Esophagus (tissue), 2 donors: ENCODE data around the gene SSH2. TPM values are rescaled to one million over a fixed set of nuclear protein-coding genes. Genes with fewer than 3 reads are reported as not detected.
A peak's percentile ranks its signal among the peaks of the same experiment; 100 is the strongest.

Source experiments
- H3K27ac ChIP-seq, 2 donors: one replicate each; pipeline ENCODE4 v1.5.1; 2013; ENCODE audit warnings: low read depth in 2 of 2, mild to moderate bottlenecking in 2 of 2, inconsistent platforms in 1 of 2, low read length in 1 of 2, moderate library complexity in 1 of 2
- H3K27me3 ChIP-seq, 2 donors: one replicate each; pipeline ENCODE4 v1.6.1; 2013; ENCODE audit warnings: low read length in 2 of 2, control low read depth in 1 of 2, mild to moderate bottlenecking in 1 of 2; ENCODE audit not compliant: insufficient read depth in 2 of 2, control insufficient read depth in 1 of 2
- H3K36me3 ChIP-seq, 2 donors: one replicate each; pipeline ENCODE4 v1.6.1; 2013; ENCODE audit warnings: low read length in 1 of 2; ENCODE audit not compliant: control insufficient read depth in 2 of 2, insufficient read depth in 2 of 2
- H3K4me1 ChIP-seq, 2 donors: one replicate each; pipeline ENCODE4 v1.6.1; 2013; ENCODE audit warnings: low read length in 1 of 2; ENCODE audit not compliant: control insufficient read depth in 2 of 2, insufficient read depth in 2 of 2
- H3K4me3 ChIP-seq, 2 donors: one replicate each; pipeline ENCODE4 v1.5.1; 2013; ENCODE audit warnings: low read length in 2 of 2, mild to moderate bottlenecking in 2 of 2, low read depth in 1 of 2, moderate library complexity in 1 of 2
- H3K9me3 ChIP-seq, 2 donors: one replicate each; pipeline ENCODE4 v1.6.1; 2013; ENCODE audit warnings: mild to moderate bottlenecking in 2 of 2, low read depth in 1 of 2, low read length in 1 of 2, moderate library complexity in 1 of 2; ENCODE audit not compliant: control insufficient read depth in 2 of 2, insufficient read depth in 1 of 2
- WGBS, 2 donors: extraction: QIAGEN DNeasy Blood & Tissue Kit; methylation state at CpG; one replicate each; pipeline ENCODE4 v1.1.7; 2013; 5-methylcytosine and 5-hydroxymethylcytosine counted together
- polyA plus RNA-seq, 2 donors: library from polyadenylated mRNA; stranded (reverse); fragments of 200-250 nt; gene quantifications; one replicate each; pipeline ENCODE4 v1.2.3, GENCODE V29; 2013
- donor health status: healthy with polysubstance abuse.
- donor health status: Bipolar disorder and iron deficiency.

The SSH2 gene
- polyA plus RNA-seq, 2 donors, result 9.1 to 15.3 TPM

GRCh38 chr17:29698019-29698777, 231.8 kb downstream of the SSH2 start:
- 91 to 92% methylated on average over 6 of the region's 6 CpGs for WGBS, 2 donors

GRCh38 chr17:29697371-29697770, 232.7 kb downstream of the SSH2 start:
- Histone ChIP-seq H3K36me3 (peaks cover 0 to 3% of the 10 kb centered on the region in 2 donors), H3K9me3 (no peaks in the 10 kb centered on the region), H3K27me3 (no peaks in the 10 kb centered on the region), H3K4me3 (no peak overlapping the region), H3K27ac (no peak overlapping the region), H3K4me1 (no peaks in the 10 kb centered on the region)
- WGBS, 2 donors, result 86 to 88% methylated on average over 3 of the region's 3 CpGs

More at GRCh38 chr17:29698019-29698777, 231.8 kb downstream of the SSH2 start:
- Histone ChIP-seq H3K4me1 (no peaks in the 10 kb centered on the region), H3K27ac (no peak overlapping the region), H3K9me3 (no peaks in the 10 kb centered on the region), H3K36me3 (peaks cover 0 to 3% of the 10 kb centered on the region in 2 donors), H3K4me3 (no peak overlapping the region), H3K27me3 (no peaks in the 10 kb centered on the region)

- H3K36me3 ChIP-seq, result no peaks in the 10 kb centered on the region
- H3K9me3 ChIP-seq, result no peaks in the 10 kb centered on the region
- H3K27me3 ChIP-seq, result no peaks in the 10 kb centered on the region
- H3K27ac ChIP-seq, result no peak overlapping the region
- H3K4me3 ChIP-seq, result no peak overlapping the region
- WGBS, 2 donors, result 84 to 89% methylated on average over 5 of the region's 5 CpGs
- no peaks in the 10 kb centered on the region for H3K4me1 ChIP-seq
Measured at GRCh38 chr17:29694918-29695563, 235.0 kb downstream of the SSH2 start.

- WGBS, 2 donors, result 80 to 83% methylated on average over 3 of the region's 3 CpGs
- Histone ChIP-seq H3K4me3 (no peak overlapping the region), H3K36me3 (no peaks in the 10 kb centered on the region), H3K4me1 (no peaks in the 10 kb centered on the region), H3K27ac (no peak overlapping the region), H3K27me3 (no peaks in the 10 kb centered on the region), H3K9me3 (no peaks in the 10 kb centered on the region)
Measured at GRCh38 chr17:29693751-29694150, 236.3 kb downstream of the SSH2 start.

GRCh38 chr17:29687596-29687995, 242.4 kb downstream of the SSH2 start:
- no peaks in the 10 kb centered on the region for H3K27me3 ChIP-seq
- no peak overlapping the region for H3K27ac ChIP-seq
- H3K4me3 ChIP-seq, result no peak overlapping the region
- 42 to 58% methylated on average over 2 of the region's 2 CpGs for WGBS, 2 donors
- no peaks in the 10 kb centered on the region for H3K9me3 ChIP-seq
- peaks cover 0 to 2% of the 10 kb centered on the region in 2 donors for H3K36me3 ChIP-seq
- no peaks in the 10 kb centered on the region for H3K4me1 ChIP-seq

GRCh38 chr17:29686993-29687590, 242.9 kb downstream of the SSH2 start:
- H3K27ac ChIP-seq, result no peak overlapping the region
- WGBS, 2 donors, result 76 to 78% methylated on average over 4 of the region's 4 CpGs

GRCh38 chr17:29683481-29683880, 246.5 kb downstream of the SSH2 start:
- 50% methylated on average over 1 of the region's 1 CpG for WGBS, 2 donors
- Histone ChIP-seq H3K27me3 (no peaks in the 10 kb centered on the region), H3K4me1 (no peaks in the 10 kb centered on the region), H3K27ac (no peak overlapping the region), H3K36me3 (peaks cover 0 to 2% of the 10 kb centered on the region in 2 donors), H3K9me3 (no peaks in the 10 kb centered on the region), H3K4me3 (no peak overlapping the region)

More at GRCh38 chr17:29686993-29687590, 242.9 kb downstream of the SSH2 start:
- no peaks in the 10 kb centered on the region for H3K27me3 ChIP-seq
- no peak overlapping the region for H3K4me3 ChIP-seq
- no peaks in the 10 kb centered on the region for H3K9me3 ChIP-seq
- peaks cover 0 to 2% of the 10 kb centered on the region in 2 donors for H3K36me3 ChIP-seq
- no peaks in the 10 kb centered on the region for H3K4me1 ChIP-seq

- Histone ChIP-seq H3K4me3 (no peak overlapping the region), H3K27me3 (no peaks in the 10 kb centered on the region), H3K27ac (peak overlapping the region in 1 of 2 donors; percentile 21), H3K4me1 (no peaks in the 10 kb centered on the region), H3K36me3 (peaks cover 0 to 2% of the 10 kb centered on the region in 2 donors), H3K9me3 (no peaks in the 10 kb centered on the region)
- 39 to 50% methylated on average over 3 of the region's 3 CpGs for WGBS, 2 donors
Measured at GRCh38 chr17:29682987-29683386, 247.0 kb downstream of the SSH2 start.

GRCh38 chr17:29682054-29682453, 248.0 kb downstream of the SSH2 start:
- 79 to 85% methylated on average over 2 of the region's 2 CpGs for WGBS, 2 donors
- no peaks in the 10 kb centered on the region for H3K4me1 ChIP-seq
- H3K27me3 ChIP-seq, result no peaks in the 10 kb centered on the region
- H3K27ac ChIP-seq, result no peak overlapping the region
- H3K4me3 ChIP-seq, result no peak overlapping the region
- H3K9me3 ChIP-seq, result no peaks in the 10 kb centered on the region
- H3K36me3 ChIP-seq, result peaks cover 0 to 2% of the 10 kb centered on the region in 2 donors
